Measurements from ENCODE around the gene RBM17.
"Not testable (repeated sequence)": the region's sequence is repeated elsewhere in the genome, so short reads cannot be mapped to it uniquely, and the experiment has no call there.

Gene RBM17

GRCh38 chr10:6058682-6059475, 30.0 kb upstream of the RBM17 start:
- DNase-seq (ENCODE audit: extremely low read depth, low read depth): no peak
- no peak for TF ChIP-seq CTCF (IDR thresholded peaks at IDR 0.05; ENCODE audit: low read depth, low read length, missing control alignments)
- no peak overlapping the region for H3K4me3 ChIP-seq (replicated peaks; ENCODE audit: low read depth, low read length)

GRCh38 chr10:6059506-6059905, 29.3 kb upstream of the RBM17 start:
- no peak overlapping the region for H3K4me3 ChIP-seq (replicated peaks; ENCODE audit: low read depth, low read length)
- DNase-seq (ENCODE audit: extremely low read depth, low read depth): no peak
- TF ChIP-seq CTCF (IDR thresholded peaks at IDR 0.05; ENCODE audit: low read depth, low read length, missing control alignments): no peak

GRCh38 chr10:6061056-6061455, 27.8 kb upstream of the RBM17 start:
- no peak overlapping the region for H3K4me3 ChIP-seq (replicated peaks; ENCODE audit: low read depth, low read length)
- TF ChIP-seq CTCF (IDR thresholded peaks at IDR 0.05; ENCODE audit: low read depth, low read length, missing control alignments): no peak
- DNase-seq (ENCODE audit: extremely low read depth, low read depth): no peak

GRCh38 chr10:6062101-6062771, 26.6 kb upstream of the RBM17 start, which contains the start of gene IL2RA:
Gene IL2RA (minus strand): TSS chr10:6062367. CDS start chr10:6062151, 216 bp downstream.
- TF ChIP-seq CTCF (IDR thresholded peaks at IDR 0.05; ENCODE audit: low read depth, low read length, missing control alignments): no peak
- DNase-seq (ENCODE audit: extremely low read depth, low read depth): no peak
- H3K4me3 ChIP-seq (replicated peaks; ENCODE audit: low read depth, low read length): no peak within 1 kb of the TSS

GRCh38 chr10:6064119-6064518, 24.7 kb upstream of the RBM17 start:
- DNase-seq (ENCODE audit: extremely low read depth, low read depth): no peak
- H3K4me3 ChIP-seq (replicated peaks; ENCODE audit: low read depth, low read length): no peak overlapping the region
- TF ChIP-seq CTCF (IDR thresholded peaks at IDR 0.05; ENCODE audit: low read depth, low read length, missing control alignments): no peak

- not testable (repeated sequence) for H3K4me3 ChIP-seq (replicated peaks; ENCODE audit: low read depth, low read length); DNase-seq (ENCODE audit: extremely low read depth, low read depth)
These were observed 24.1 kb upstream of the RBM17 start for GRCh38 chr10:6064726-6065125.

- DNase-seq (ENCODE audit: extremely low read depth, low read depth): no peak
- H3K4me3 ChIP-seq (replicated peaks; ENCODE audit: low read depth, low read length): no peak overlapping the region
- no peak for TF ChIP-seq CTCF (IDR thresholded peaks at IDR 0.05; ENCODE audit: low read depth, low read length, missing control alignments)
These were observed 23.4 kb upstream of the RBM17 start for GRCh38 chr10:6065406-6065805.
